H1 (cell line): ENCODE data around the gene EPYC. TPM values are rescaled to one million over a fixed set of nuclear protein-coding genes. Genes with fewer than 3 reads are reported as not detected.
A peak's percentile ranks its signal among the peaks of the same experiment; 100 is the strongest.

Experiments
- CTCF ChIA-PET: fragments of 300-600 bp; sonication (Branson Sonifier 250); formaldehyde crosslinking; loops from one replicate; lab custom pipeline; 2021; ENCODE audit not compliant: partially characterized antibody; lab: Charles Lee
- POLR2A ChIA-PET: fragments of 300-600 bp; sonication (Branson Sonifier 250); formaldehyde crosslinking; loops from one replicate; lab custom pipeline; 2021; ENCODE audit warnings: inconsistent platforms; ENCODE audit not compliant: partially characterized antibody; lab: Charles Lee
- DNase-seq, 2 experiments: peaks; one replicate each; pipeline versions ENCODE4 v3.0.0 to v3.0.0-alpha.2; 2010 to 2022; ENCODE audit warnings: low spot score in 2 of 2, low read depth in 1 of 2, mixed read lengths in 1 of 2
- FAIRE-seq: peaks from 2 replicates; lab custom pipeline; 2011; peaks lifted over from hg19 to GRCh38; lab: Jason Lieb, UNC
- H2AFZ ChIP-seq: 2 replicates; pipeline ENCODE4 v1.8.1; 2012; ENCODE audit warnings: low read length, inconsistent platforms
- H2AK5ac ChIP-seq: 2 replicates; pipeline ENCODE4 v1.6.1; 2013; ENCODE audit warnings: low read depth, low read length
- H2BK120ac ChIP-seq: replicated peaks from 2 replicates; pipeline ENCODE3; 2013; ENCODE audit warnings: low read depth, low read length, inconsistent platforms
- H2BK12ac ChIP-seq: 2 replicates; pipeline ENCODE4 v1.6.1; 2013; ENCODE audit warnings: low read depth, low read length
- H2BK15ac ChIP-seq: 2 replicates; pipeline ENCODE4 v1.6.1; 2013; ENCODE audit warnings: low read length
- H2BK20ac ChIP-seq: 2 replicates; pipeline ENCODE4 v1.6.1; 2013; ENCODE audit warnings: low read length
- H2BK5ac ChIP-seq: 2 replicates; pipeline ENCODE4 v1.6.1; 2013; ENCODE audit warnings: low read depth, low read length
- H3K14ac ChIP-seq: 2 replicates; pipeline ENCODE4 v1.6.1; 2013; ENCODE audit warnings: inconsistent platforms; ENCODE audit not compliant: insufficient read length
- H3K18ac ChIP-seq: 2 replicates; pipeline ENCODE4 v1.6.1; 2013; ENCODE audit warnings: low read length; ENCODE audit errors: extremely low read depth
- H3K23ac ChIP-seq: 2 replicates; pipeline ENCODE4 v1.6.1; 2013; ENCODE audit warnings: inconsistent platforms; ENCODE audit not compliant: insufficient read length
- H3K23me2 ChIP-seq: 2 replicates; pipeline ENCODE4 v1.6.1; 2013; ENCODE audit warnings: low read depth, low read length
- H3K27ac ChIP-seq: 2 replicates; pipeline ENCODE4 v1.6.1; 2011; ENCODE audit warnings: low read depth, low read length, inconsistent platforms
- H3K27me3 ChIP-seq, 4 experiments: replicated peaks in 1 of 4; 1 replicate in 1 of 4; 2 replicates in 3 of 4; pipeline versions ENCODE4 v1.6.1 to v1.8.1; 2011 to 2013; ENCODE audit warnings: low read length in 3 of 4, mild to moderate bottlenecking in 3 of 4, inconsistent platforms in 2 of 4, mixed read lengths in 2 of 4, moderate library complexity in 1 of 4; ENCODE audit not compliant: control insufficient read depth in 3 of 4, insufficient read depth in 3 of 4; ENCODE audit errors: extremely low read depth in 1 of 4
- H3K36me3 ChIP-seq, 4 experiments: 2 replicates each; pipeline versions ENCODE4 v1.6.1 to v1.8.1; 2011 to 2013; ENCODE audit warnings: mild to moderate bottlenecking in 4 of 4, low read length in 3 of 4, moderate library complexity in 2 of 4, control low read depth in 1 of 4, inconsistent platforms in 1 of 4; ENCODE audit not compliant: insufficient read depth in 4 of 4, control insufficient read depth in 2 of 4
- H3K4ac ChIP-seq: replicated peaks from 2 replicates; pipeline ENCODE3; 2013; ENCODE audit warnings: low read length, low read depth, mixed read lengths, inconsistent platforms; ENCODE audit not compliant: insufficient read length
- H3K4me1 ChIP-seq, 4 experiments: replicated peaks in 1 of 4; 1 replicate in 1 of 4; 2 replicates in 3 of 4; pipeline versions ENCODE4 v1.6.1 to v1.8.1; 2011 to 2013; ENCODE audit warnings: low read length in 3 of 4, inconsistent platforms in 2 of 4, mixed read lengths in 1 of 4; ENCODE audit not compliant: insufficient read depth in 4 of 4, control insufficient read depth in 3 of 4
- H3K4me2 ChIP-seq, 2 experiments: 2 replicates each; pipeline versions ENCODE4 v1.6.1 to v1.8.1; 2011 to 2013; ENCODE audit warnings: low read depth in 2 of 2, low read length in 2 of 2, control low read depth in 1 of 2, inconsistent platforms in 1 of 2, mild to moderate bottlenecking in 1 of 2; ENCODE audit not compliant: insufficient read depth in 1 of 2
- H3K4me3 ChIP-seq, 4 experiments: fragments of 200-600, 300-600 bp in 1 of 4; sonication (generic), shearing (Covaris generic), sonication (Bioruptor Twin) in 1 of 4; 2 replicates each; pipeline versions ENCODE4 v1.5.1 to v1.8.1; 2011 to 2016; ENCODE audit warnings: low read length in 4 of 4, low read depth in 3 of 4, control low read depth in 2 of 4, inconsistent platforms in 2 of 4, mild to moderate bottlenecking in 2 of 4, mixed read lengths in 1 of 4, moderate library complexity in 1 of 4; ENCODE audit not compliant: insufficient read depth in 2 of 4; ENCODE audit errors: extremely low read depth in 1 of 4
- H3K56ac ChIP-seq: replicated peaks from 2 replicates; pipeline ENCODE3; 2013; ENCODE audit warnings: low read depth, mild to moderate bottlenecking, mixed read lengths, low read length, inconsistent platforms; ENCODE audit not compliant: insufficient read length
- H3K79me1 ChIP-seq: 2 replicates; pipeline ENCODE4 v1.6.1; 2013; ENCODE audit warnings: low read depth, low read length, control low read depth
- H3K79me2 ChIP-seq, 2 experiments: 2 replicates each; pipeline versions ENCODE4 v1.6.1 to v1.8.1; 2012 to 2013; ENCODE audit warnings: low read length in 2 of 2, mild to moderate bottlenecking in 2 of 2, inconsistent platforms in 1 of 2; ENCODE audit not compliant: insufficient read depth in 2 of 2, control insufficient read depth in 1 of 2
- H3K9ac ChIP-seq, 4 experiments: replicated peaks in 1 of 4; 1 replicate in 1 of 4; 2 replicates in 3 of 4; pipeline versions ENCODE4 v1.6.1 to v1.8.1; 2011 to 2013; ENCODE audit warnings: low read depth in 3 of 4, low read length in 3 of 4, control low read depth in 2 of 4, mild to moderate bottlenecking in 2 of 4, moderate library complexity in 2 of 4, inconsistent platforms in 1 of 4; ENCODE audit errors: extremely low read depth in 1 of 4
- H3K9me3 ChIP-seq, 2 experiments: 2 replicates each; pipeline versions ENCODE4 v1.6.1 to v1.8.1; 2012 to 2013; ENCODE audit warnings: mild to moderate bottlenecking in 2 of 2, moderate library complexity in 2 of 2, control low read depth in 1 of 2, inconsistent platforms in 1 of 2, low read depth in 1 of 2, low read length in 1 of 2, mixed read lengths in 1 of 2; ENCODE audit not compliant: insufficient read depth in 2 of 2
- H4K20me1 ChIP-seq, 2 experiments: replicated peaks in 1 of 2; 2 replicates each; pipeline versions ENCODE3 to v1.8.1; 2011 to 2013; ENCODE audit warnings: inconsistent platforms in 2 of 2, low read length in 2 of 2, mild to moderate bottlenecking in 1 of 2; ENCODE audit not compliant: insufficient read depth in 2 of 2, control insufficient read depth in 1 of 2
- H4K5ac ChIP-seq: 2 replicates; pipeline ENCODE4 v1.6.1; 2013; ENCODE audit warnings: low read length, low read depth, mixed read lengths, inconsistent platforms; ENCODE audit not compliant: insufficient read length
- H4K8ac ChIP-seq: 2 replicates; pipeline ENCODE4 v1.8.0; 2013; ENCODE audit warnings: mild to moderate bottlenecking, moderate library complexity, low read length, inconsistent platforms; ENCODE audit not compliant: insufficient read depth; ENCODE audit errors: extremely low read depth
- H4K91ac ChIP-seq: replicated peaks from 2 replicates; pipeline ENCODE3; 2013; ENCODE audit warnings: low read length, mixed read lengths, inconsistent platforms; ENCODE audit not compliant: insufficient read length
- CBX5 ChIP-seq: fragments of 300-800, 300-1000 bp; sonication (generic); IDR thresholded peaks from 2 replicates; pipeline ENCODE4 v1.7.1; 2016; ENCODE audit warnings: antibody characterized with exemption, low read length, low read depth
- EP300 ChIP-seq, 2 experiments: IDR thresholded peaks; 1 replicate in 1 of 2; 2 replicates in 1 of 2; pipeline ENCODE4 v1.6.1; 2011 to 2012; ENCODE audit warnings: low read depth in 2 of 2, low read length in 2 of 2, mild to moderate bottlenecking in 2 of 2, borderline replicate concordance in 1 of 2, inconsistent platforms in 1 of 2, moderate library complexity in 1 of 2
- JUN ChIP-seq: IDR thresholded peaks from 2 replicates; pipeline ENCODE4 v1.6.1; 2011; ENCODE audit warnings: low read depth, mild to moderate bottlenecking, improper control_type of control experiment, low read length
- KDM5A ChIP-seq: fragments of 200-600 bp; IDR thresholded peaks from 2 replicates; pipeline ENCODE4 v1.7.1; 2012; ENCODE audit warnings: mild to moderate bottlenecking, low read length, inconsistent platforms, mixed read lengths
- NANOG ChIP-seq: IDR thresholded peaks from 2 replicates; pipeline ENCODE4 v1.6.1; 2011; ENCODE audit warnings: low read length, low read depth, mild to moderate bottlenecking, inconsistent platforms; ENCODE audit not compliant: insufficient read depth, poor library complexity, severe bottlenecking
- RAD21 ChIP-seq, 2 experiments: IDR thresholded peaks in 1 of 2; conservative IDR thresholded peaks in 1 of 2; 2 replicates each; pipeline ENCODE4 v1.6.1; 2011; ENCODE audit warnings: low read depth in 2 of 2, low read length in 2 of 2, improper control_type of control experiment in 1 of 2, inconsistent platforms in 1 of 2, mild to moderate bottlenecking in 1 of 2, moderate library complexity in 1 of 2
- RFX5 ChIP-seq: IDR thresholded peaks from 2 replicates; pipeline ENCODE4 v1.6.1; 2011; ENCODE audit warnings: low read depth, low read length, improper control_type of control experiment, borderline replicate concordance
- SIN3A ChIP-seq, 2 experiments: IDR thresholded peaks in 1 of 2; conservative IDR thresholded peaks in 1 of 2; 2 replicates each; pipeline ENCODE4 v1.6.1; 2011 to 2012; ENCODE audit warnings: low read length in 2 of 2, improper control_type of control experiment in 1 of 2, low read depth in 1 of 2, mild to moderate bottlenecking in 1 of 2
- WGBS, 2 experiments: shearing (Covaris generic) in 1 of 2; methylation state at CpG; one replicate each; pipeline versions ENCODE4 v1.1.6 to v1.1.7; 2013 to 2015; ENCODE audit warnings: low lambda C conversion rate in 2 of 2, mixed read lengths in 2 of 2, inconsistent platforms in 1 of 2, low coverage in 1 of 2, missing lambda C conversion rate in 1 of 2; ENCODE audit not compliant: insufficient replicate concordance in 2 of 2, insufficient coverage in 1 of 2, insufficient read length in 1 of 2; ENCODE audit errors: extremely low coverage in 1 of 2, missing lambda C conversion rate in 1 of 2; 5-methylcytosine and 5-hydroxymethylcytosine counted together
- polyA plus RNA-seq, 7 experiments: library from polyadenylated mRNA; depleted of rRNA in 3 of 7; stranded (reverse) in 5 of 7; unstranded in 2 of 7; fragments of >200 nt in 5 of 7; fragments of 200-250 nt in 2 of 7; gene quantifications; 1 replicate in 5 of 7; 2 replicates in 1 of 7; 4 replicates in 1 of 7; pipeline versions ENCODE4 v1.2.1 to v1.2.3, GENCODE V29; 2011 to 2013; ENCODE audit warnings: missing spikeins in 2 of 7, mixed read lengths in 2 of 7
- total RNA-seq: library from RNA; stranded (reverse); fragmentation: NEBNext Ultra II Directional; extraction: Animal tissue kit (Norgen Biotek cat#: 25700); gene quantifications from 2 replicates; pipeline ENCODE4 v1.2.1, GENCODE V29; 2021
- TF ChIP-seq, protein P1 (sequence below), 3 experiments: IDR thresholded peaks; 1 replicate in 2 of 3; 2 replicates in 1 of 3; pipeline versions ENCODE4 v1.5.1 to v1.6.1; 2011; ENCODE audit warnings: low read length in 3 of 3, mild to moderate bottlenecking in 3 of 3, inconsistent platforms in 2 of 3, low read depth in 1 of 3, moderate library complexity in 1 of 3; ENCODE audit not compliant: insufficient read depth in 1 of 3; ENCODE audit errors: control extremely low read depth in 1 of 3

Gene EPYC
- total and polyA plus RNA-seq, 2 of the 8 experiments (the other 6 are each of a cell fraction or from before 2014, with no cell fraction given): not detected

DNA sequence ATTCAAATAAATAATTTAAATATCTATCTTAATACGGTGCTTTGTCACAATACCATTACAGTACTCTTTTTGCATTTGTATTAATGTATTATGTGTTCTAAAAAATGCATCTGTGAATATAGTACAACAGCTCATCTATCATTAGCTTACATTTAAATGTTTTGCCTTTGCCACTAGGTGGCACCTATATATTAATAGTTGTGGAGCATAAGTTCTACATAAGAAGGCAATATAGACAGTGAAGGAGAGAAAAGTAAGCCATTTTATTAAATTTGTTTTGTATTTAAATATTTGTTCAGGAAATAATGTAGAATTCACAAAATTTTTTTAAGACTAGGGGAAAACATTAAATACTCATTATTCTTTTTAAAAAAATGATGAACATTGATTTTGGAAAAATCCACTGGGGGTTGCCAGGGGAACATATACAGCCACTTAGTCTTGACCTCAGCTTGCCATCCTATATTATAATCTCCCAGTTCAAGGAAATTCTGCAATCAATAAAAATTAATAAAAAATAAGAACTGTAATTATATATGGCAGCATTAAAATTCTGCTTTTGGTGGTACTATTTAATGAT lies 59.6 kb downstream of the EPYC start:
- no peak overlapping the region for H3K23ac ChIP-seq
- TF ChIP-seq, protein P1, sequence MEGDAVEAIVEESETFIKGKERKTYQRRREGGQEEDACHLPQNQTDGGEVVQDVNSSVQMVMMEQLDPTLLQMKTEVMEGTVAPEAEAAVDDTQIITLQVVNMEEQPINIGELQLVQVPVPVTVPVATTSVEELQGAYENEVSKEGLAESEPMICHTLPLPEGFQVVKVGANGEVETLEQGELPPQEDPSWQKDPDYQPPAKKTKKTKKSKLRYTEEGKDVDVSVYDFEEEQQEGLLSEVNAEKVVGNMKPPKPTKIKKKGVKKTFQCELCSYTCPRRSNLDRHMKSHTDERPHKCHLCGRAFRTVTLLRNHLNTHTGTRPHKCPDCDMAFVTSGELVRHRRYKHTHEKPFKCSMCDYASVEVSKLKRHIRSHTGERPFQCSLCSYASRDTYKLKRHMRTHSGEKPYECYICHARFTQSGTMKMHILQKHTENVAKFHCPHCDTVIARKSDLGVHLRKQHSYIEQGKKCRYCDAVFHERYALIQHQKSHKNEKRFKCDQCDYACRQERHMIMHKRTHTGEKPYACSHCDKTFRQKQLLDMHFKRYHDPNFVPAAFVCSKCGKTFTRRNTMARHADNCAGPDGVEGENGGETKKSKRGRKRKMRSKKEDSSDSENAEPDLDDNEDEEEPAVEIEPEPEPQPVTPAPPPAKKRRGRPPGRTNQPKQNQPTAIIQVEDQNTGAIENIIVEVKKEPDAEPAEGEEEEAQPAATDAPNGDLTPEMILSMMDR (IDR thresholded peaks at IDR 0.05; ENCODE audit: control extremely low read depth in 1 of 3, insufficient read depth in 1 of 3, low read depth in 1 of 3, low read length in 3 of 3): peak in 1 of 3 experiments; percentile 31; a peak in 1 of 4 replicates
- TF ChIP-seq CBX5 (no peak), RAD21 (IDR thresholded peaks at IDR 0.05 in 1 of 2, conservative IDR thresholded peaks at IDR 0.05 in 1 of 2; ENCODE audit: low read depth in 2 of 2, low read length in 2 of 2) (peak in 1 of 2 experiments; percentile 30; a peak in 1 of 4 replicates), EP300 (IDR thresholded peaks at IDR 0.05; ENCODE audit: borderline replicate concordance in 1 of 2, low read depth in 2 of 2, low read length in 2 of 2) (no peak), RFX5 (no peak), KDM5A (no peak), NANOG (no peak), JUN (no peak), SIN3A (conservative IDR thresholded peaks at IDR 0.05 in 1 of 2, IDR thresholded peaks at IDR 0.05 in 1 of 2; ENCODE audit: low read depth in 1 of 2, low read length in 2 of 2) (no peak)

More for the DNA sequence above, 59.6 kb downstream of the EPYC start:
- H2AFZ ChIP-seq: no peak overlapping the region
- no peaks in the 10 kb centered on the region for H3K4me1 ChIP-seq
- H2BK12ac ChIP-seq: no peak overlapping the region
- no peak for DNase-seq
- 75% methylated on average over 1 of the region's 1 CpG; no CpG with 5 or more reads in 1 of the 2 experiments for WGBS, 2 experiments
- H3K79me1 ChIP-seq: no peaks in the 10 kb centered on the region
- H2BK5ac ChIP-seq: no peak overlapping the region
- H4K91ac ChIP-seq: no peak overlapping the region
- no peaks in the 10 kb centered on the region for H3K23me2 ChIP-seq
- H3K9ac ChIP-seq: no peak overlapping the region
- FAIRE-seq: no peak
- POLR2A ChIA-PET: no interaction called here
- no peaks in the 10 kb centered on the region for H3K27me3 ChIP-seq
- no peaks in the 10 kb centered on the region for H4K20me1 ChIP-seq
- H4K8ac ChIP-seq: no peak overlapping the region
- H3K4me2 ChIP-seq: no peak overlapping the region
- H2AK5ac ChIP-seq: no peak overlapping the region
- CTCF ChIA-PET: interaction anchor here (0.6 to 4.4 kb wide), 8 partner anchors 8 to 976 kb away, joined by 3 to 33 read pairs (median 4); partner anchors contain the start of gene CCER1
- H3K18ac ChIP-seq: no peak overlapping the region
- no peaks in the 10 kb centered on the region for H3K79me2 ChIP-seq
- no peak overlapping the region for H3K56ac ChIP-seq
- H2BK120ac ChIP-seq: no peak overlapping the region
- no peak overlapping the region for H3K14ac ChIP-seq
- H2BK20ac ChIP-seq: no peak overlapping the region
- H4K5ac ChIP-seq: no peak overlapping the region
- H2BK15ac ChIP-seq: no peak overlapping the region
- no peaks in the 10 kb centered on the region for H3K36me3 ChIP-seq
- no peak overlapping the region for H3K4ac ChIP-seq
- no peak overlapping the region for H3K27ac ChIP-seq
- no peak overlapping the region for H3K4me3 ChIP-seq
- no peaks in the 10 kb centered on the region for H3K9me3 ChIP-seq
